Measurements from ENCODE around the gene SLC6A15.

SLC6A15 gene

GRCh38 chr12:84912198-84913128, at the start of gene SLC6A15:
Gene SLC6A15 (minus strand): TSS chr12:84912799. CDS start chr12:84892120, 20,679 bp downstream.
- DNase-seq = peak; percentile 66

DNA sequence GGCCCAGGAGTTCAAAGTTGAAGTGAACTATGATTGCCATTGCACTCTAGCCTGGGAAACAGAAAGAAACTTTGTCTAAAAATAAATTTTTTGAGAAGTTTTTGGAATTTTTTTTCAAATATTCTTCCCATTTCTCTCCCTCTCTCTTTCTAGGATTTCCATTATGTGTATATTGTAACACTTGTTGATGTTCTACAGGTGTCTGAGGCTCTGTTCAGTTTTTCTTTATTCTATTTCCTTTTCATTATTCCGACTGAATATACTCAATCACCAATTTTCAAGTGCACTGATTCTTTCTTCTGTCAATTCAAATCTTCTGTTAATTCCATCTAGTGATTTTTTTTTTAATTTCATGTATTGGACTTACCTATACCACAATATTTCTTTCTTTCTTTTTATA, 48.3 kb upstream of the SLC6A15 start:
- DNase-seq = no peak

GRCh38 chr12:84955298-84955697, 42.7 kb upstream of the SLC6A15 start:
- no peak for DNase-seq

- no peak for DNase-seq
Measured at GRCh38 chr12:84954415-84954814, 41.8 kb upstream of the SLC6A15 start.

- no peak for DNase-seq
Measured at GRCh38 chr12:84950971-84951546, 38.5 kb upstream of the SLC6A15 start.

GRCh38 chr12:84946753-84947152, 34.2 kb upstream of the SLC6A15 start:
- DNase-seq = no peak

DNA sequence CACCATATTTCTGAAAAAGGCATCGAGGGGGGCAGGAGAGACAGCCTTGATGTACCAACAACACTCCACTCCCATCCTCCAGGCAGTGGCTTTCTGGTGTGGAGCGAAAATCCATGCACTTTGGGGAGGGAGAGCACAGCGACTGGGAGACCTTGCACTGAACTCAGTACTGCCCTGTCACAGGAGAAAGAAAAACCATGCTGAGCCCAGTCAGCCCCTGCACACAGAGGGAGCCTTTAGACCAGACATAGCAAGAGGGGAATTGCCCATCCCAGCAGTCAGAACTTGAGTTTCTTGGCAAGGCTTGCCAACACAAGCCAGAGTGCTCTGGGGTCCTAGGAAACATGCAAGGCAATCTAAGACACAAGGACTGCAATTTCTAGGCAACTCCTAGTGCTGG, 24.8 kb upstream of the SLC6A15 start:
- DNase-seq = no peak

GRCh38 chr12:84929501-84929900, 16.9 kb upstream of the SLC6A15 start:
- no peak for DNase-seq

DNA sequence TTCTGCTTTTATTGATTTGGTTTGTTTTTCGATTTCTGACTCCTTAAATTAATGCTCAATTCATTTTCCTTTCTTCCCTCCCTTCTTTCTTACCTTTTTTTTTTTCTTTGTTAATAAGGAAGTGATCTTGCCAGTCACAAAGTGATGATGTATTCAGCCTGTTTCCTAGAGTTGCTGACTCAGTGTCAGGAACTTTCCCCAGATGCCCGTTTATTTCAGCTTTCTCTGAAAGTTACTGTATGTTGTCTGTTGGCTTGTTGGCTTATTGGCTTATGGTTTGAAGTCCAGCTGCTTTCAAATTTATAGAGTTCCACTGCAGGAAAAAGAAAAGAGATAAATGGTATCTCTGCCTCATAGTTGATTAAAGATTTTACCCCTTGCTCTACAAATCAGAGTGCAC, 12.4 kb upstream of the SLC6A15 start:
- no peak for DNase-seq

DNA sequence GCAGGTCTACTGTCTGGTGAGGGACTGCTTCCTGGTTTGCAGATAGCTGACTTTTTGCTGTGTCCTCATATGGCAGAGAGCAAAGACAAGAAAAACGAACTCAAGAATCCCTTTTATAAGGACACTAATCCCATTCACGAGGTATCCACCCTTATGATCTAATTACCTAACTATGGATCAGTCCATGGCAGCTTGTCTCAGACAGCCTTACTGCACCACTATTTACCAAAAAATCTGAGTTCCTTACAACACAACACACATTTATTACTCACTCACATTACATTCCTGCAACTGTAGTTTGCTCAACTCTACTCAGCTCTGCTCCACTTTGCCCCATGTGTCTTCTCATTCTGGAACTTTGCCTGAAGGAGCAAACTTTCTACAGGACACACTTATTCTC, 10.1 kb upstream of the SLC6A15 start:
- no peak for DNase-seq

DNA sequence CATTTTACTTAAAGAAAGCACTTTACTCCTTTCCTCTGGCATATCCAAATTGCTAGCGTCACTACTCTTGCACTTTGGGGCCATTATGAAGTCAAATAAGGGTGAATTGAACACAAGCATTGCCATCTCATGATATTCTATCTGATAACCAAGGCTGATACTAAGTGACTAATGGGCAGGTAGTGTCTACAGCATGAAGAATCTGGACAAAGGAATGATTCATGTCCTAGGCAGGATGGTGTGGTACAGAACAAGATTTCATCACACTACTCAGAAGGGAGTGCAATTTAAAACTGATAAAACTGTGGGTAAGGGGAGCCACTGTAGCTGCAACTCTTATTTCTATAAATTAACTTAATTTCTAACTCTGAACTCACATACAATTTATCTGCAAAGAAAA, 7.7 kb upstream of the SLC6A15 start:
- DNase-seq = no peak

GRCh38 chr12:84919271-84919670, 6.7 kb upstream of the SLC6A15 start:
- no peak for DNase-seq

DNA sequence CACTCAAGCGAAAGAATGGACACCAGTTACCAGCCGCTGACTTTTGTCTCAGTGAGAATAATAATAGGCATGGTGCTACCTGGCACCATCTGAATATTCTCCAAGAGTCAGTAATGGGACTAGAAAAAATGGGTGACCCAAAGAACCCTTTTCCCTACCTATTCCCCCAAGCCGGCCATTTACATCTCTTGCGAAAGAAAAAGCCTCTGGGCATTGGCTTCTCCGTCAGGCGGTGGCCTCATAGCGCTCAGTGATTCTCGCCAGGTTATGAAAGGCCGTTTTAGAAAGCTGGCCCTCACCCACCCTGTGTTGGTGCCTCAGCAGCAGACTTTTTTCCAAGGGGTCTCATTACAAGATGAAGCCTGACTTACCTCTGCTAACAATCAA, 523 bp upstream of the SLC6A15 start:
- DNase-seq = no peak

GRCh38 chr12:84911271-84912197, 1.1 kb downstream of the SLC6A15 start:
- peak; percentile 84 for DNase-seq

DNA sequence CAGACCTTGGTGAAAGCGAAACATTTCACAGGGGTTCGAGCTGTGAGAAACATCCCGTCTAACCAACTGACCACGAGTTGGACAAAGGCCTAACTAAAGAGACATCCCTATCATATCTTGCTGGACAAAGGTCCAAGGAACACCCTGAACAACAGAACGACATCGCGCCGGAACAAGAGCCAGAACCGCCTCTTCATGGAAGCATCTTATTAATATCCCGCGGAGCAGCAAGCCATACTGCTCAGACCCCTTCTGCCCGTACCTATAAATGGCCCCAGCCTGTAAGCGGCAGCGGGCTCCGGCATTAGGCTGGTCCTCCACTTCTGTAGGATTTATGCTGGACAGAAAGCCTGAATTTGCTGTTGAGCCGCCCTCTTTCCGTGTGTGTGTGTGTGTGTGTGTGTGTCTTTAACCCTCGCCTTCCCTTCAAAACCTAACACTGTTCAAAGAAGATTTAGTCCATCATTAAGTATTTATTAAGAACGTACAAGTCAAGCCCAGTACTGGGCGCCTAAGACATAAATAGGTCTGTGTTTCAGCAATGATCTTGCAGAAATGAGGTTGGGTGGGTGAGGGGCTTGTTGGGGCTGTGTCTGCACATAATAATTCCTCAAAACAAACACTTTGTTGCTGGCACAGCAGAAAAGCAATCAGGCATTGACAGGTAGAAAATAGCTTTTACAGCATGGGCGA, 1.9 kb downstream of the SLC6A15 start:
- DNase-seq = peak; percentile 51

DNA sequence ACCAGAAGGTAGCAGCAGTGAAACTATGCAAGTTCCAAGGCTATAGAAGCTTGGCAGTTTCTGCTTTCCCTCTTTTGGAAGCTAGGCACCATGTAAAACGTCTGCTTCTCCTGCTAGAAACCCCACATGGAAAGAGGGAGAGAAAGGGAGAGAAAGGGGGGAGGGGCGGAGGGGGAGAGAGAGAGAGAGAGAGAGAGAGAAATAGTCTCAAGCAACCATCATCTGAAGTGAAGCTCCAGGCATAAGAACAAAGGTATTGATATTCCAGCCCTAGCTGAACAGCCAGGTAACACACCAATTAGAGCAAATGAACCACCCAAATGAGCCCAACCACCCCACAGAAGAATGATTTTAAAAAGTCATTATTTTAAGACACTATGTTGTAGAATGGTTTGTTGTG, 8.5 kb downstream of the SLC6A15 start:
- no peak for DNase-seq

DNA sequence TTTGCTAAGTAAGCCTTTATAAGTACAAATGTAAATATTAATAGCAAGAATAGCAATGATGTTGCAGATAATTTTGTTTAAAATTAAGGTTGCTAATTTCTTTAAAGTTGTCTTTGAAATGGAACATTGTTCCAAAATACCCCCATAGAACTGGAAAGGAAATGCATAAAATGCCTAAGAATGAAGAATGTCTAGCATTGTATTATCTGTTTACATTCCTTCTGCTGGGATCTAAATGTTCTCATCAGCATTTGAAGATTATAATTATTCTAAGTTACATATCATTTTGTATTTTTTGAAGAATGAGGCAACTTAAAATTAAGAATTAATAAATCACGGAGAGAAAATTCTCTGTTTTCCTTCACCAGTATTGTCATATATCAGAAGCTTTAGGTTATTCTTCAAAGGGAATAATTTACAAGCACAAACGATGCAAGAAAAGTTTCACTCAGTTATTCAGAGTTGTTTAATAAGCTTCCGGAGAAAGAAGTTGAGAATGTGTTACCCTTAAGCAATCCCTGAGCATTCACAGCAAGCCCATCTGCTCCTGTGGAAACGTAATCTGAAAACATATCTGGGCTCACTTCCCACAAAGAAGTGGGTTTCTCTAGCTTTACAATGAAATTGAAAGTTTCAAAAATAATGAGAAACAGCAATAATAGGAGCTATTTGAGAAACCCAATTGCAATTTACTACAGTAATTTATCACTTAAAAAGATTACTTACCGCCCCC, 21.3 kb downstream of the SLC6A15 start:
- DNase-seq = no peak

GRCh38 chr12:84889818-84890217, 22.8 kb downstream of the SLC6A15 start:
- no peak for DNase-seq

GRCh38 chr12:84888861-84889260, 23.7 kb downstream of the SLC6A15 start:
- no peak for DNase-seq

GRCh38 chr12:84877340-84877739, 35.3 kb downstream of the SLC6A15 start:
- no peak for DNase-seq

DNA sequence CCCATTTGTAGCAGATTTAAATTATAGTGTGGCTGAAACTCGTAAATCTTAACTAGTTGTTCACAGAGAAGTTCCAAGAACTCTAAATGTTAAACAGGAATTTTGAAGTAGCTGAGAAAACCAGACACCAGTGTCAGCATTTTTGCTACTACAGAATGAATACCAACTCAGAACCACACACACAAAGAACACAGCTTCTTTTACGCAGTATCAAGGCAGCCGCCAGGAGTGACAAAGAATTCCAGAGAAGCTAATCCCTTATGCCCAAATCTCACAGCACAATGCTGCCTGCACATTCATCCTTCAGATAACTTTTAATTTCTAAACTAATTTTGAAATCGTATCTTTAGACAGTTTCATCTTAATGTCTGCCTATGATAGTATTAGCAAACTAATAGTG, 37.4 kb downstream of the SLC6A15 start:
- DNase-seq = no peak

- DNase-seq = no peak
Measured at GRCh38 chr12:84874825-84875139, 37.8 kb downstream of the SLC6A15 start.

All from NCI-H748 treated with DMSO at 0.1 percent for 48 hours (cell line).